Kidney epithelial cell (primary cell): ENCODE results near the gene COLEC11. TPM values are rescaled to one million over a fixed set of nuclear protein-coding genes. Genes with fewer than 3 reads are reported as not detected.

Experiments
- DNase-seq: peaks from one replicate; pipeline ENCODE4 v3.0.0-alpha.2; 2010; ENCODE audit warnings: low read depth
- H3K27me3 ChIP-seq: 2 replicates; pipeline ENCODE4 v1.6.0; 2011; ENCODE audit warnings: low read length; ENCODE audit not compliant: control insufficient read depth, insufficient read depth
- H3K36me3 ChIP-seq: 2 replicates; pipeline ENCODE4 v1.5.1; 2011; ENCODE audit warnings: low read length; ENCODE audit not compliant: control insufficient read depth, insufficient read depth
- H3K4me3 ChIP-seq: 2 replicates; pipeline ENCODE4 v1.5.1; 2011; ENCODE audit warnings: low read depth, mild to moderate bottlenecking, control low read depth, low read length
- CTCF ChIP-seq: IDR thresholded peaks from 2 replicates; pipeline ENCODE4 v1.5.1; 2011; ENCODE audit warnings: mild to moderate bottlenecking, moderate library complexity, low read length, control low read depth, inconsistent platforms; ENCODE audit not compliant: insufficient read depth, poor library complexity, severe bottlenecking
- total RNA-seq: library from RNA; depleted of rRNA; stranded (reverse); fragments of >200 nt; gene quantifications from 2 replicates; pipeline ENCODE4 v1.2.3, GENCODE V29; 2015

Gene COLEC11
- total RNA-seq, 1 donor from 2014 or later: not detected

DNA sequence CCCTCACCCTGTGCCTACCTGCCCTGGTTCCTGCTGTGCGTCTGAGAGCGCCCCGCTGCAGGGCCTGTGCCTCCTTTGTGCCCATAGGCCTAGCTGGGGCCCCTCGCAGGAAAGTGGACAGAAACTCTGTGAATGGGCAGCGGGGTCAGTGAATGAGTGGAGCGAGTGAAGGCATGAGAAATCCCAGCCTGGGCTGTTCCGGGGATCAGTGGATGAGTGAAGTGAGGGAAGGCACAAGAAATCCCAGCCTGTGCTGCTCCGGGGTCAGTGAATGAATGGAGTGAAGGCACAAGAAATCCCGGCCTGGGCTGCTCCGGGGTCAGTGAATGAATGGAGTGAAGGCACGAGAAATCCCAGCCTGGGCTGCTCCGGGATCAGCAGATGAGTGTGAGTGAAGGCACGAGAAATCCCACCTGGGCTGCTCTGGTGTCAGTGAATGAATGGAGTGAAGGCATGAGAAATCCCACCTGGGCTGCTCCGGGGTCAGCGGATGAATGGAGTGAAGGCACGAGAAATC lies 2.0 kb downstream of the COLEC11 start:
- Histone ChIP-seq H3K27me3 (no peaks in the 10 kb centered on the region), H3K36me3 (no peaks in the 10 kb centered on the region), H3K4me3 (no peak overlapping the region)
- TF ChIP-seq CTCF: no peak
- DNase-seq: no peak

- DNase-seq: no peak
- TF ChIP-seq CTCF: no peak
- Histone ChIP-seq H3K4me3 (no peak overlapping the region), H3K36me3 (no peaks in the 10 kb centered on the region), H3K27me3 (no peaks in the 10 kb centered on the region)
These were observed 2.7 kb downstream of the COLEC11 start for GRCh38 chr2:3597567-3597966.

- H3K36me3 ChIP-seq: no peaks in the 10 kb centered on the region
- no peak for DNase-seq
- no peaks in the 10 kb centered on the region for H3K27me3 ChIP-seq
- H3K4me3 ChIP-seq: no peak overlapping the region
- TF ChIP-seq CTCF: no peak
These were observed 3.4 kb downstream of the COLEC11 start for GRCh38 chr2:3598197-3598910.

- H3K27me3 ChIP-seq: no peaks in the 10 kb centered on the region
- H3K36me3 ChIP-seq: no peaks in the 10 kb centered on the region
- DNase-seq: no peak
- no peak for TF ChIP-seq CTCF
- no peak overlapping the region for H3K4me3 ChIP-seq
These were observed 4.3 kb downstream of the COLEC11 start for GRCh38 chr2:3598912-3599854.

- no peaks in the 10 kb centered on the region for H3K27me3 ChIP-seq
- TF ChIP-seq CTCF: no peak
- DNase-seq: no peak
These were observed 5.4 kb downstream of the COLEC11 start for GRCh38 chr2:3600256-3600855.

More at GRCh38 chr2:3600256-3600855, 5.4 kb downstream of the COLEC11 start:
- no peaks in the 10 kb centered on the region for H3K36me3 ChIP-seq
- H3K4me3 ChIP-seq: no peak overlapping the region
